ENCODE measurements around the gene BAHCC1.

The BAHCC1 gene

DNA sequence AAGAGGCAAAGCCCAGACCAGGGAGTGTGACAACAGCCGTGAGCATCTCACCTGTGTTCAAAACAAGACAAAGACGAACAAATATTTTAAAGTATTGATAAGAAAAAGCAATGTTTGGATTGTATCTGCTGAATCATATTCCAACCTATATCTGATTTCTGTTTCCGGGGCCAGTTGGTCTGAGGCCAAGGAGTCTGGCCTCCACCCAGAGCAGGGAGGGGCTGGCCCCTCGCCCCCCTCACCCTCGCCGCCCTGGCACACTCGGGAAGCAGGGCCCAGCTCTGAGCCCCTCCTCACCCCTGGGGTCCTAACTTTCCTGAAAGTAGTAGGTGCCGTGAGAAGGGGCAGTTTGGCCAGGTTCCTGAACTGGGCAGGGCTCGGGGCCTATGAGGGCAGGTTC, 69.3 kb downstream of the BAHCC1 start:
- no peak for DNase-seq

DNA sequence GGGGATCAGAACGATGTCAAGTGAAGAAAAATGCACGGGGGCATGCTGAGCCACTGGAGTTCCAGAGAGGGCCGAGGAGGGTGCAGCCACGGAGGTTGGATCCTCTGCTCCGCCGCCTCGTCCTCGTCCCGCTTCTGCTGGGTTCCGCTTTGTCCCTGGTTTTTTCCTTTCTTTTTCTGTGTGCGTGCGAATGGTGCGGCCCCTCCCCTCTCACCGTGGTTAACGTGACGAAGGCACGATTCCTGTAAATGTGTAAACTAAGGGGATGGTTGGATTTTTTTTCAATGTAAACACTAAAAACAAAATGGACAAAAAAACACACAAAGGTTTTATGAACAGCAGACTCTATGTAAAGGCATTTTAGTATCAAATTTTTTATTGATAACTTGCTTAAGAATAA, 70.7 kb downstream of the BAHCC1 start:
- no peak for DNase-seq

DNA sequence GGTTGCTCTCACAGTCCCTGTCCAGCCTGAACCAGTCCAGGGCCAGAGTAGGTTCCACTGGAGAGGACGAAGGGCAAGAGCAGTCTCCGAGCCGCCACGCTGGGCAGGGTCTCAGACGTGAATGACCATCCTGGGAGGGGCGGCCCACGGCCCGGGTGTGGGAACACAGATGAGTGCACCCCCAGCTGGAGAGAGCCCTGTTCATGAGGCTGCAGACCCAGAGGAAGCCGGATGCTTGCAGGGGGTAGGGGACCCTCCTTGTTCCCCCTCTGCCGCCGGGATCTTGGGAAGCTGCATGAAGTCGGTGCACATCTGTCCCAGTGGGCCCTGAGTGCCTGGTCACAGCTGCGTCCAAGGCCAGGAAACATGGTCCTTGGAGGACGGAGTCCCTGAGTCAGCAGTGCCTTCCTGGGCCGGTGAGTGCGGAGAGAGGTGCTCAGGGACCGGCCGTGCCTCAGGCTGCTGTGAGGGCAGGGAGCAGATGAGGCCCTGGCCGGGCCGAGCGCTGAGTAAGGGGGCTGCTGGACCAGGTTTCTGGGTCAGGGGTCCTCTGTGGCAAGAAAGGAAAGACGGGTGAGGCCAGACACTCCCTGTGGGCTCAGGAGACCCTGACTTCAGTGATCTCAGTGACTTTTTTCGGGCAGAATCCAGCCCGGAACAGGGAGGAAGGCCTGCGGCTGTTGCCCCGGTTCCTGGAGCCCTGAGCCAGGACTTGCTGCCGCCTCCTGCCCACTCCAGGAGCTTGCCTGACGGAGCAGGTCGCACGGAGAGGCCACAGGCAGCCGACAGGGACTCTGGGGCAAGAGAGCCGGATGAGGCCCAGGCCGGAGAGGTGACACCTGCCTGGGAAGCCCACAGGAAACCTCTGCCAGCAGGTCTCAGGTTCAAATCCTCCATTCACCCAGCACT, 71.6 kb downstream of the BAHCC1 start:
- DNase-seq = no peak

DNA sequence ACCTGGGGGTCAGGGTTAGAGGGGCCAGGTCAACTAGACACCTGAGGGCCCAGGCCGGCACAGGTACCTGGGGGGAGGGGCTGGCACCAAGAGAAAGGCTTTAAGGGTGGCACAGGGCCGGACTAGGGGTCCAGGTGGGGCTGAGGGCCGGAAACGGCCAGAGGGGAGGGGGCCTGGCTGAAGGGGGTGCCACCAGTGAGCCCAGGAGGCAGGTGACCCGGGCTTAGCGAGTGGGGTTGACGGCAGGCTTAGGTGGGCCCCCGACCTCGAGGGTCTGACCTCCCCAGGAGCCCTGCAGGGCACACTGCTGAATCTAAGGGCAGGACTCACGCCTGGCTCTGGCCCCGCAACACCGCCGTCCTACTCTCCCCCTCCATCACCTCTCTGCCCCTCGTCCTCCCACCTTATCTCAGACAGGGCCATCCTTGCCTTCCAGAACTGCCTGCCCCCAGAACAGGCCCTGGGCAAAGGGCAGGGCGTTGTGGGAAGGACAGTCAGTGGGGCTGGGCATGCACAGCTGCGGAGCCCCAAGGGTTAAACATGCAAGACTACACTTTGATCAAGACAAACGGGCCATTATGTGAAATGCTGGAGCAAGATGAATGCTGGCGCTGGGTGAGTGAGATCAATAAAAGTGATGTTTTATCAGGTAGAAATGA, 73.0 kb downstream of the BAHCC1 start:
- no peak for DNase-seq

DNA sequence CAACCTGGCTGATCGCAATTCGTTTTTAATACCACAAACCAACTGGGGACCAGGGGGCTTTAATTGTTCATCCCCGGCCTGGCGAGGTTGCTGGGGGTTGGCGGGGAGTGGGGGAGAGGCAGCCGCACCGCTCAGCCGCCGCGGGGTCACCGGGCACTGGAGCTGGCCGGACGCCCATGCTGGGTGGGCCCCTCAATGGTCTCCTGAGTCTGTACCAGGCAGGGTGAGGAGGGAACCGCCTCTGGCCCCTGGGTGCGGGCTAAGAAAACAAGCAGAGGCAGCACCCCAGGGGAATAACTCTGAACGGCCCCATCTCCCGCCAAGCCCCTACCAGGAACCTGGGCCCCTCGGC, 73.5 kb downstream of the BAHCC1 start:
- no peak for DNase-seq

DNA sequence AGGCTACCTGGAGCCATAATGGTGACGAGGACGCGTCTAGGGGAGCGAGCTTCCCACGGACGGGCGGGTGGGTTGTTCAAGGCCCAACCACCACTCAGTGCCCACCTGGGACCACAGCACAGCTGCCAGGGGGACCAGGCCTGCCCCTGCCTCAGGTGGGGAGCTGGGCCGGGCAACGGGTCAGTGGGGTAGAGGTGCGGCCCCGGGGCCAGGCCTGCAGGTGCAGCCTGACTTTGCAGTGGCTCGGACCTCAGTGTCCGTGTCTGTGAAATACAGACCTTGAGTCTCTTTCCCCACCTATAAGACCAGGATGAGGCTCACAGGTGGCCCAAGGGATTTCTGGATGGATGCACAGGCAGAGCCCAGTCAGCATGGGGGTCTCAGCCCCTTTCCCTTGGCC, 74.0 kb downstream of the BAHCC1 start:
- no peak for DNase-seq

DNA sequence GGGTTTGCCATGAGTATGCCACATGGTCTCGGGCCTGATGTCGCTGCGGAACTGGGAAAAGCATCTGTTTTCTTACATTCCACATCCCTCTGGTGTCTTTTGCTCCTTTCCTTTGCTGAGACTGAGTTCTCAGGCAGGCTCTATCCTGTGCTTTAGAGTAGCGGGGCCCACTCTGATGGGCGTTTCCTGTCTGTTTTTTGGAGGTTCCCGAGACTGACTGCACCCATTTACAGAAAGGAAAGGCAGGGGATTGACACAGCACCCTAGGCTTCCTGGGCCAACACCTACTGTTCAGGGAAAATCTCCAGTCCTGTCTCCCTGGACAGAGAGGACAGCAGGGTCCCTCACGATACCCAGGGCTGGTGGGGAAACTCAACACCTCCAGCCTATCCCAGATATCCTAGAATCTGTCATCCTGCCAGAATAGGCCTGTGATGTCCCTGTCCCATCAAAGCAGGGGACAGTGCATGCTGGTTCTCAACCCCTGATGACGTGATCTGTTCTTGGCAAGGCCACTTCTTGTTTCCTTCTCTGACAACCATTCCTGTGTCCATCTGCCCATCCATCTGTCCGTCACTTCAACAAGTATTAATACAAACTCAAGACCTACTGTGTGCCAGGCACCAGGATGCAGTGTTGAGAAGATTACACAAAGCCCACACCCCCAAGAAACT, 75.2 kb downstream of the BAHCC1 start:
- no peak for DNase-seq

DNA sequence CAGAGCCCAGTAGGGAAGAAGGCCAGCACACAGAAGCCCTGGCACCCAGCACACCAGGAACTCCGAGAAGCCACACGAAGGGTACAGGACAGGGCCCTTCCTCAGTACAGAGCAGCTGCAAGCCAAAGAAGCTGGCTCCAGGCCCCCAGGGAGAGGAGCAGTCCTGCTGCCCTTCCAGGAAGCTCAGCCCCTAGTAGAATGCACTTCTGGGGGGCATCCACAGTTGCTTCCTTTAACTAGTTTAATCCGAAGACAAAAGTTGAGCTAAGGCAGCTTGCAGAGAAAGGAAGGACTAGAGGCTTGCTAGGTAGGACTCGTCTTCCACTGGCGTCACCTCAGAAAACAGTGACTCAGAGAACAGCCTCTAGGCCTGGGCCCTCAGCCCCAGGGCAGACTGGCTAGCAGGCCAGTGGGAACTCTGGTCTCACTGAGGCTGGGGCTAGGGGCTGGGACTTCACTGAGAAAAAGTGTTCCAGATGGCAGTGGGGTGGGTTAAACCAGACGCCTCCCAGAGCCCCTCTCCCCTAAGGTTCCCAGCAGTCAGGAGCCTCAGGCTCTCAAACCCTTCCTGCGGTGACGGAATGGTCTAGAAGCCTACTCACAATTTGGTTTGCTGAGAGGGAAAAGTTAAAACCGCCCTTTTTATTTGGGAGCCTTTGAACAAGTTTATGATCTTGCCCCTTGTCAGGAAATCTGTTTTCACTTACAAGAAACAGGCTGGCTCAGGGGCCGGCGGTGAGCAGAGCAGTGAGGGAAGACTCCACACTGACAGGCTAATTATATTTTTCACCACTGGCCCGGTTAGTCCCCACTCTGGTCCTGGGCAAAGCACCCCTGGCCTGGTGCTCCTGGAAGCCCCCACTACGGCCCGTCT, 75.9 kb downstream of the BAHCC1 start:
- no peak for DNase-seq

DNA sequence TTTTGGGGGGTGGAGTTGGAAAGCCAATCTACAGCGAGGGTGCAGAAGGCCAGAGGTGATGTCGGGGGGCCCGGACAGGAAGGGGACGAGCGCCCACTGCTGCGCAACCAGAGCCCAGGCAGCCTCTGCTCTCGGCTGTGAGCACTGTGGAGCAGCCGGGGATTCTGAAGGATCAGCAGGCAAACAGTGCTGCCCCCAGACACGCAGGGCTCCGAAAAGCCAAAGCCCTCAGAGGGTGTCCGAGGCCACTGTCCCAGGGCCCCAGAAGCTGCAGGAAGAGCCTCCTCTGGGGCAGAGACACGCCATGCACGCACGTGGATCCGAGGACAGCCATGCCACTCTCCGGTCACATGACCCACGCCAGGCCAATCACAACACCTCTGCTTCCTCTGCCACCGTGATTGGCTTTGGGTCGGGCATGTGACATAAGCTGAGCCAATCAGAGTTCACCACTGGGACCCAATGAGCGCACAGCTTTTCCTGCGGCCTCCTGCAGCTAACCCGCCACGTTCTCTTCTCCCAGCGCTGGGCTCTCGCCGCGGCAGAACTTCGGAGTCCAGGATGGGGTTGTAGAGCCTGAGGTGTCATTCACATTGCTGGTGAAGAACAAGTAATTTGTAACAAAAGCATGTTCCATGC, 76.7 kb downstream of the BAHCC1 start:
- DNase-seq = peak; percentile 19

DNA sequence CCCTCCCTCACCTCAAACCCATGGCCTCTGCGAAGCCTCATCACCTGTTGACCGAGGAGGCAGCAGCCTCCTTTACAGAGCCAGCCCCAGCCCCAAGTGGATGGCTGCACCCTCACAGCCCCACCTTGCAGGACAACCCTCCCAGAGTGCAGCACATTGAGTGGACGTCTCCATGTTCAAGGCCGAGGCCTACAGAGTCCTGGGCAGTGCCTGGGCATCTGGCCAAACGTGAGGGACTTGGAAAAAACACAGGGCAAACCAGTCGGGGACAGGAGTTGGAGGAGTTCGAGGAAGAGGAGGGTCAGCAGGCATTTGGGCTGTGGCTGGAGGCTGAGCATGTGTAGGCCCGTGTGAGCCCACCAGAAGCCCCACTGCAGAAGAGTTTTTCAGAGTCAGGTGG, 77.8 kb downstream of the BAHCC1 start:
- no peak for DNase-seq

DNA sequence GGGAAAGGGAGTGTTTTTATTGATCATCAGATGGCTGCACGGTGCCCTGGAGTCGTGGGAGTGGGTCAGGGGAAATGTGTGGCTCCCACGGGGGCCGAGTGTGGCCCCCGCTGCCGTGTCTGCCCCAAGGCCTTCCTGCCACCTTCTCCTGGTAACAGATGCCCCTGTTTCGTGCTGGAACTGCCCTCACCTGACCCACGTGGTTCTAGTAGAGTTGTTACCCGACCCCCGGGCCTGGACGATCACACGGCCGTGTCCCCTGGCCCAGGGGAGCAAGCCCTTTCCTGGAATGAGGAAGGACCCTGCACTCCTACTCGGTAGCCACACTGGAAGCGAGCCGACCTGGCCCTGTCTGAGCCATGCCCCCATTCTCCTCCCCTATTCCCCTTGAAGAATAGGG, 79.7 kb downstream of the BAHCC1 start:
- no peak for DNase-seq

DNA sequence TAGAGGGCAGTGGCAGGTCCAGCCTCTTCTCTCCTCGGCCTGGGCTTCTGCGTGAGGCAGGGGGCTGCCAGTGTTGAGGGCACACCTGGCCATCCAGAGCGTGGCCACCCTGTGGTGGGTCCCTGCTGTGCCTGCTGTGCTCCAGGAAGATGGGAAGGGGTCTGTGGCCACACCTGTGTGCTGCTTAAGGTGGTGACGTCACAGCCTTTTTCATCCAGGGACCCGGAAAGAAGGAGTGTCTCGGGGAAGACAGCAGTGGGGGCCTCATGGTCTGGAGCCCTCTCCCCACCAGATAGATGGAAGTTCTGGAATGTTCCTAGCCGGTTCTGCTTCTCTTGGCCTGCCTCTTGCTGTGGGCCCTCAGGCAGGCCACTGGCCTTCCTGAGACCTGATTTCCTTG, 80.8 kb downstream of the BAHCC1 start:
- DNase-seq = no peak

DNA sequence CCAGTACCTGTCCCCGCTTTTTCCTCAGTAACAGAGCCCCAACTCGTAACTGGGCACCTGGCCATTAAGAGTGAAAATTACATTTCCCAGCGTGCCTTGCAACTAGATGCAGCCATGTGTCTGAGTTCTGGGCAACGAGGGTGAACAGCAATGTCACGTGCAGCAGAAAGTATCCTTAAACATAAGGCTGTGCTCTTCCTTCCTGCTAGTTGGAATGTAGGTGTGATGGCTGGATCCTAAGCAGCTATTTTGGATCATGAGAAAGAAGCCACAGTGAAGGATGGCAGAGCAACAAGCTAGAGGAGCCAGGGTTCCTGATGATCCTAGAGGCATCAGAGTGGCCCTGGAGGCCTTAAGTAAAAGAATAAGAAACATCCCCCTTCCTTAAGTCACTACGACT, 81.4 kb downstream of the BAHCC1 start:
- no peak for DNase-seq

DNA sequence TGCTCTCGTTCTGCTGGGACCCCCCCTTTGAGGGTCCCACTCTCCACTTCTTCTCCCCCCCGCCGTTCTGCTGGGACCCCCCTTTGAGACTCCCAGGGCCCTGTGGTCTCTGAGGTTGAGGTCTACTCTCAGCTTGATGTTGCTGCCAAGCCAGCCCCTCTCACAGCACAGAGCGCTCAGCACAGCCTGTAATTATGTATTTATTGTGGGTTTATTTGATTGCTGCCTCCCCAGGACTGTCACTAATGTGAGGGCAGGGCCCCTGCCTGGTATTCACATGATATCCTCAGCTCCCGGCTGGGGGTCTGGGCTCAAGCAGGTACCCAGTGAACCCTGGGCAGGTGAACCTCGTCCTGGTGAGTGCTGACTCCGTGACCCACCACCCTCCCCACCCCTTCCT, 81.9 kb downstream of the BAHCC1 start:
- DNase-seq = no peak

DNA sequence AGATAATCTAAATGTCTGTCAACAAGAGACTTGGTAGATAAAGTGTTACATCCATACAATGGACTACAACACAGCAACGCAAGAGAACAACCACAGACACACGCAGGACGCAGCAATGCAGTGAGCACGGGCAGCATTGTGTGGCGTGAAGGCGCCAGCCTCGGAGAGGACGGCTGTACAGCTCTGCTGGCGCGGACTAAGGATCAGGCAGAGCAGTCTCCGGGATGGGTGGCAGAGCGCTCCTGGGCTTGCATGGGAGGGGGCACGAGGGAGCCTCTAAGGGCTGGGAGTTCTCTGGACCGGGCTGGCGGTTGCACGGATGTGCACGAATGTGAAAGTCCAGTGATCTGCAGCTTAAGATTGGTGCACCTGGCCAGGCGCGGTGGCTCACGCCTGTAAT, 82.9 kb downstream of the BAHCC1 start:
- DNase-seq = no peak

DNA sequence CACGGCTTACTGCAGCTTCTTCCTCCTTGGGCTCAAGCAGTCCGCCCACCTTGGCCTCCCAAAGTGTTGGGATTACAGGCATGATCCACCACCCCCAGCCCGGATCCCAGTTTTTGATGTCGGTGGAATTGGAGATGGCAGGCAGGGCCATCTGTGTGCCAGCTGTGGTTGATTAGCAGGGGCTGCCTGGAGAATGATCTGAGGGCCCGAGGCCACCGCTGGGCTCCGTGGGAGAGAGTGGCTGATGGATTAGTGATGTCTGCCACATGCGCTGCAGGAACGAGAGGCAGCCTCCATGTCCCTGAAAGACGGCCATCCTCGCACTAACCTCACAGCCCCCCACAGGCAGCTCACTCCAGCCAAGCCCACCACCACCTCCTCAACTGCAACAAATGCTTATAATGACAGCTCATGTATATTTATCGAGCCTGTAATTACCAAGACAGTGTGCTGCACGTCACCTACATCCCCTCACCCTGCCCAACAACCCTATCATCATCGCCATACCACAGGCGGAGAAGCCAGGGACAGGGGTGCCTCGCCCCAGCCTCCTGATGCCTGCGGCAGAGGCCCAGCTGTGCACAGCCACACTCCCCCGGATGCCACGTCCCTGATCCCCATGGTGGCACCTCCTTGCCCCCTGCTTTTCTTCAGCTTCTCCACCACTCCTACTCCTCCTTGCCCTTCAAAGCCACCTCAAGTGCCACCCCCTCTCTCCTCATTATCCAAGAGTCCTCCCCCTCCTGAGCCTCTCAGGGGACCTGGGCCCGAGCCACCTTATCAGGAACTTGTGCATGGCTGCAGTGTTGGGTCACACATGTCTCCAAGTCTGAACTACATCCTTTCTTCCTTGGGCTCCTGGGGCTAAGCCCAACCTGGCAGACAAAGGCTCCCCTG, 84.2 kb downstream of the BAHCC1 start:
- DNase-seq = no peak

DNA sequence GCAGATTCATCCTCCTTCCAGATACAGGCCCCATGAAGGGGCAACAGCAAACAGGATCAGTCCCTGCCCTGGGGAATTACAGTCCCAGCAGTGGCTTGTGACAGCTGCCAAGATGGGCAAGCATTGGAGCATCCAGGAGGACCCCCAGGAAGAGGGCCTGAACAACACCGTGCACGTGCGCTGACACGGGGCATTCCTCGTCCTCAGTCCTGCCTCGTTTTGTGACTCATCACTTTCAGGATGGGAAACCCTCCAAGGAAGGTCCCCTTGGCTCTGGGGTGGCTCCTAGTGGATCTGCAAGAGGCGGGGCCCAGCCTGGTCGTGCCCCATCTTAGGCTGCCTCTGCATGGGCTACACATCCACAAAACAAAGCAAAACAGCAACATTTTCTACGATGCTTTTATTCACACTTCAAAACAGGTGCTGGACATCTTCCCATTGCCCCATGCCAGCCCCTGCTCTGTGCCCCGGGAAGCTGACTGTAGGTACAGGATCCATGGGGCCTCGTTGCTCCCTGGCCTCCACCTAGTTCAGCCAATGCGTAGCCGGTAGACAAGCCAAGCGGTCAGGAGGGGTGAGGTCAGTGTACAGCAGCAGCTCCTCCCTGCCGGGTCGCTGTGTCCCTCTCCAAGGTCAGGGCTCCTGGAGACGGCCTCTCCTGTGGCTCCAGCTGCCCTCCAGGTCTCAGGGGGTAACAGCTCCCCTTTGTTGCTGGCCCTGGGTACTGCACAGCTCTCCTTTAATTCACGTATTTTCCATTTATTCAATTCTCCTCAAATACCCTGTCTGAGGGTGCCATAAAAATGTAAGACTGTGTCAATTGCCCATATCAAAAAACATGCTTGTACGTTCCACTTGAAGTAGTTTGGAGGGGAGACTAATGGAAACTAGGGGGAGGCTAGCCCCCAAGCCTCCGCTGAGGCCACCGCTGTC, 85.1 kb downstream of the BAHCC1 start:
- peak; percentile 7 for DNase-seq

DNA sequence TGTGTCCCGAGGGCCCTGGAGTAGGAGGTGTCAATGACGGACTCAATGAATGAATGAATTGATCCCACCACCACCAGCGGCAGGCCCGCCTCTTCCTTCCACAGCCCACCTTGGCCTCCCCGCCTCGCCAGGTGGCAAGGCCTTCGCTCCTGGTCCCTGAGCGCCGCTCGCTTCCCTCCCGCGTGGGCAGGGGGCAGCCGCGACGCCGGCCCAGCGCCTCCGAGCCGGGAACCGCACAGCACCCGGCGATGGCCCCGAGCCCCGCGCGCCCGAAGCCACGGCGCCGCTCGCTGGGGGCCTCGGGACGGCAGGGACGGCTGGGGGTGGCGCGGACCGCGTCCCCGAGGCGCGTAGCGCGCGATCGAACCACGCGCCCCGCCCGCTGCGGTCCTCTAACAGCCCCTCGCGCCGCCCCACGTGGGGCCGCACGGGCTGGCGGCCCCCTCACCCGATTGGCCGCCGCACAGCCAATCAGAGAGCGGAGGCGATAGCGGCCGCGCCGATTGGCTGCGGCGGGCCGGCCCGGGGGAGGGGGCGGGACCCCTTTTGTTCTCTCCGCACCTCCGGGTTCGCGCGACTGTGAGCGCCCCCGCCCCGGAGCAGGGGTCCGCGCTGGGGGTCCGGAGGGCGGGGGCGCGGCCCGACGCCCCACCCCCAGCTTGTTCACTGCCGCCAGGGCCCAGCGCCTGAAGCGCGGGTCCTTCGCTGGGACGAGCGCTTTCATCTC, 86.0 kb downstream of the BAHCC1 start:
- DNase-seq = peak; percentile 26

DNA sequence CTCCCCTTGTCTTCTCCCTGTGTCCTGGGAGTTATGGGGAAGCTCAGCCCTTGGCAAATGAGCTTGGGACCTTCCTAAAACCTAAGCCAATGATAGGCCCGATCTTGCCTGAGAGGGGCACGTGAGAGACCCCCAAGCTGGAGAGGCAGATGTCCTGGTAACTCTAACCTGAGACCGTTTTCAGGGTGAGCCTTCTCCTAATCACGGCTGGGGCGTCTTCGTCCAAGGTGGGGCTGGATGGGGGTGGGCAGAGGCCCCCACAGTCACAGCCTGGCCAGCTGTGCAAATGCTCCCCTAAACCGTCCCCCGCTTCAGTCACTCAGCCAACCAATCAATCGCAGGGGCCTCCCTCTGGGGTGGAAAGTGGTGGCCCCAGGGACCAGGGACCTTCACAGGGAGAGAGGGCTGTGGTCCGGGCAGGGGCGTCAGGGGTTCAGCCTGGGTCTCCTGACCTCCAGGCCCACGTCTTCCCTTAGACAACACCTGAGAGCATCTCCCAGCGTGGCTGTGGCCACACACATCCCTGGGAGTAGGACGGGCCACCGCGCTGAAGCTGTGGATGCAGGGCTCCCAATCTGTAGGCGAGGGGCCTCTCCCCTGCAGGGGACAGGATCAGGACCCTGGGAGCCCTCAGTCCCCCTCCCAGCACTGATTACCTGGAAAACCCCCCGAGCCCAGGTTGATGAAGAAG, 86.7 kb downstream of the BAHCC1 start:
- no peak for DNase-seq
